ENCODE results near the gene GOLIM4.

Gene GOLIM4

DNA sequence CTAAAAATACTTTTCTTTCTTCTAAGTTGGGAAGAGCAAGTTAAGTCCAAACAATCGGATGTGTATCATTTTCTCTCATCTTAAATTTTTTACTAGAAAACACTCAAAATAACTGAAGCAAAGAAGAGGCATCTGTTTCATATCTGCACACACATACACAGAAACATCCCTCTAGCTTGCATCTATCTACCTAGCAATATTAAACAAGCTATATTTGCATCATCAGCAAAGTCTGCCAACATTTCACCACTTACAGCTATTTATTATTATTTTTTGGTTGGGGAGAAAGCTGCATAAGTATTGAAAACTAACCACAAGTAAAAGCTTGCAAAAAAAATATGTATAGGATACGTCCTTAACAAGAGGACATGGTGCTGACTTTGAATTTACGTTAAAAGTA, 1.9 kb downstream of the GOLIM4 start:
- Histone ChIP-seq H3K4me2 (ENCODE audit: low read length) (peak overlapping the region; percentile 93), H2AFZ (ENCODE audit: low read depth, low read length) (no peak overlapping the region), H3K27me3 (ENCODE audit: low read depth, low read length) (no peaks in the 10 kb centered on the region), H3K27ac (ENCODE audit: low read length) (no peak overlapping the region), H3K9me3 (ENCODE audit: insufficient read depth, low read length) (no peaks in the 10 kb centered on the region), H4K20me1 (ENCODE audit: insufficient read depth, low read length) (no peaks in the 10 kb centered on the region), H3K4me3 (ENCODE audit: low read length) (peak overlapping the region; percentile 89), H3K79me2 (ENCODE audit: low read length) (peaks cover 49% of the 10 kb centered on the region), H3K9ac (ENCODE audit: low read length) (peak overlapping the region; percentile 77), H3K4me1 (ENCODE audit: low read length) (peaks cover 25% of the 10 kb centered on the region), H3K36me3 (replicated peaks; ENCODE audit: low read depth, low read length) (no peaks in the 10 kb centered on the region)
- TF ChIP-seq, protein P1, sequence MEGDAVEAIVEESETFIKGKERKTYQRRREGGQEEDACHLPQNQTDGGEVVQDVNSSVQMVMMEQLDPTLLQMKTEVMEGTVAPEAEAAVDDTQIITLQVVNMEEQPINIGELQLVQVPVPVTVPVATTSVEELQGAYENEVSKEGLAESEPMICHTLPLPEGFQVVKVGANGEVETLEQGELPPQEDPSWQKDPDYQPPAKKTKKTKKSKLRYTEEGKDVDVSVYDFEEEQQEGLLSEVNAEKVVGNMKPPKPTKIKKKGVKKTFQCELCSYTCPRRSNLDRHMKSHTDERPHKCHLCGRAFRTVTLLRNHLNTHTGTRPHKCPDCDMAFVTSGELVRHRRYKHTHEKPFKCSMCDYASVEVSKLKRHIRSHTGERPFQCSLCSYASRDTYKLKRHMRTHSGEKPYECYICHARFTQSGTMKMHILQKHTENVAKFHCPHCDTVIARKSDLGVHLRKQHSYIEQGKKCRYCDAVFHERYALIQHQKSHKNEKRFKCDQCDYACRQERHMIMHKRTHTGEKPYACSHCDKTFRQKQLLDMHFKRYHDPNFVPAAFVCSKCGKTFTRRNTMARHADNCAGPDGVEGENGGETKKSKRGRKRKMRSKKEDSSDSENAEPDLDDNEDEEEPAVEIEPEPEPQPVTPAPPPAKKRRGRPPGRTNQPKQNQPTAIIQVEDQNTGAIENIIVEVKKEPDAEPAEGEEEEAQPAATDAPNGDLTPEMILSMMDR (IDR thresholded peaks at IDR 0.05; ENCODE audit: low read depth, low read length): no peak
- TF ChIP-seq EZH2phosphoT487 (IDR thresholded peaks at IDR 0.05; ENCODE audit: low read depth): no peak

DNA sequence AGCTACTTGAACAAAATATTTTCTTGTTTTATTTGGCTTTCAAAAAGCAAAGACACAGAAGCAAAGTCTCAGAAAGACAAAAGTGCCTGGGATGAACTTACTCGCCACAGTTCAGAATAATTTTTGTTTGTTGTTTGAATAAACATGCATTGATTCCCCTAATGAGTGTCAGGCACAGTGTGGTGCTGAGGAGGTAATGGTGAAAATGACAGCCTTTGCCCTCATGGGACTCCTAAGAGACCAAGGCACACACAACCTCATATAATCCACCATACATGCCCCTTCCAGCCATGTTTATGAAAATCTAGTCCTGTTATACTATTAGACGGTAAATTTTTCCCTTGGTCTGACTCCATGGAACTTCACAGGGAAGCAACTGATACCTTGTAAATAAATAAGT, 2.5 kb downstream of the GOLIM4 start:
- Histone ChIP-seq H3K9me3 (ENCODE audit: insufficient read depth, low read length) (no peaks in the 10 kb centered on the region), H4K20me1 (ENCODE audit: insufficient read depth, low read length) (no peaks in the 10 kb centered on the region), H3K4me1 (ENCODE audit: low read length) (peaks cover 31% of the 10 kb centered on the region), H3K36me3 (replicated peaks; ENCODE audit: low read depth, low read length) (no peaks in the 10 kb centered on the region), H3K4me2 (ENCODE audit: low read length) (peak overlapping the region; percentile 93), H3K9ac (ENCODE audit: low read length) (no peak overlapping the region), H3K27me3 (ENCODE audit: low read depth, low read length) (no peaks in the 10 kb centered on the region), H3K79me2 (ENCODE audit: low read length) (peaks cover 54% of the 10 kb centered on the region), H3K27ac (ENCODE audit: low read length) (no peak overlapping the region), H3K4me3 (ENCODE audit: low read length) (no peak overlapping the region), H2AFZ (ENCODE audit: low read depth, low read length) (no peak overlapping the region)
- TF ChIP-seq, protein P1 (IDR thresholded peaks at IDR 0.05; ENCODE audit: low read depth, low read length): no peak
- TF ChIP-seq EZH2phosphoT487 (IDR thresholded peaks at IDR 0.05; ENCODE audit: low read depth): no peak

DNA sequence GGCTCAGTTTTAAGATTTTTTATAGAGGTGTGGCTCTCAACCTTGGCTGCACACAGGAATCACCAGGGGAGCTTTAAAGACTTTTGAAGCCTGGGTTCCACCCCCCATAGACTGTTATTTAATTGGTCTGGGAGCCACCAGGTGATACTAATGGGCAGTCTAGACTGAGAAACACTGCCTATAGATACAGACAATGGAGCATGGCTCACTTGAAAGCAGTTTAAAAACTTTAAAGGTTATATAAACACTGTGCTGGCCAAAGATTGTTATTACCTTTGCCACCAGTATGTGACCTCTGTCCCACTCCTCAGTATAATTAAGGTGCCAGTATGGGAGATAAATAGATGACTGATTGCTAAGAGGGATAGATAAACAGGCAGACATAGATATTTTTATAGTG, 3.8 kb downstream of the GOLIM4 start:
- Histone ChIP-seq H3K9me3 (ENCODE audit: insufficient read depth, low read length) (no peaks in the 10 kb centered on the region), H3K4me2 (ENCODE audit: low read length) (no peak overlapping the region), H3K27me3 (ENCODE audit: low read depth, low read length) (no peaks in the 10 kb centered on the region), H3K4me3 (ENCODE audit: low read length) (no peak overlapping the region), H4K20me1 (ENCODE audit: insufficient read depth, low read length) (no peaks in the 10 kb centered on the region), H3K79me2 (ENCODE audit: low read length) (peaks cover 65% of the 10 kb centered on the region), H3K9ac (ENCODE audit: low read length) (no peak overlapping the region), H3K4me1 (ENCODE audit: low read length) (peaks cover 37% of the 10 kb centered on the region), H3K27ac (ENCODE audit: low read length) (no peak overlapping the region), H3K36me3 (replicated peaks; ENCODE audit: low read depth, low read length) (no peaks in the 10 kb centered on the region), H2AFZ (ENCODE audit: low read depth, low read length) (no peak overlapping the region)
- TF ChIP-seq, protein P1 (IDR thresholded peaks at IDR 0.05; ENCODE audit: low read depth, low read length): no peak
- TF ChIP-seq EZH2phosphoT487 (IDR thresholded peaks at IDR 0.05; ENCODE audit: low read depth): no peak

DNA sequence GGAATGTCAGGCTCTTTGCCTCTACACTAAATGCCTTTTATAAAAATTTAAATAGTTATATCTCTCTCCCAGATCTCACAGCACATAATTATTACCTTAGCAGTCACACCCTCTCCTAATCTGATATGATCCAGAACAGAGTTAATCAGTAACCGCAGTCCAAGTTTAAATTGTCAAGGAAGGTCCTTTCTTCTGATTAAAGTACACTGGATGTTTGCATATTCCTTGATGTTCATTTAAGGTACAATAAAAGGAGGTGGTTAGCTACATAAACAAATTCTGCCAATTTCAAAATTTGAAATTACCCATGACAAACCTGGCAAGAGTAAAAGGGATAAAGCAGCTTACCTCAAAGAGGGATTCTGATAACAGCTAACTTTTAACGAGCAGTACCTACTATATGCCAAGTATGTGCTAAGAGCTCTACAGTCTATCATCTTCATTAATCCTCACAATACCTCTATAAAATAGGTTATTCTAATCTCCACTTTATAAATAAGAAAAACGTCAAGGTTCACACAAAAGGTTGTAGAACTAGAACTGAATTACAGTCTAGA, 4.3 kb downstream of the GOLIM4 start:
- H3K36me3 ChIP-seq (replicated peaks; ENCODE audit: low read depth, low read length): no peaks in the 10 kb centered on the region
- H3K9me3 ChIP-seq (ENCODE audit: insufficient read depth, low read length): no peaks in the 10 kb centered on the region
- H3K79me2 ChIP-seq (ENCODE audit: low read length): peaks cover 71% of the 10 kb centered on the region
- peaks cover 36% of the 10 kb centered on the region for H3K4me1 ChIP-seq (ENCODE audit: low read length)
- no peak overlapping the region for H3K9ac ChIP-seq (ENCODE audit: low read length)
- no peak overlapping the region for H3K4me3 ChIP-seq (ENCODE audit: low read length)
- H4K20me1 ChIP-seq (ENCODE audit: insufficient read depth, low read length): no peaks in the 10 kb centered on the region
- H3K27ac ChIP-seq (ENCODE audit: low read length): no peak overlapping the region
- H3K4me2 ChIP-seq (ENCODE audit: low read length): no peak overlapping the region
- TF ChIP-seq, protein P1 (IDR thresholded peaks at IDR 0.05; ENCODE audit: low read depth, low read length): no peak
- TF ChIP-seq EZH2phosphoT487 (IDR thresholded peaks at IDR 0.05; ENCODE audit: low read depth): no peak
- H2AFZ ChIP-seq (ENCODE audit: low read depth, low read length): no peak overlapping the region
- no peaks in the 10 kb centered on the region for H3K27me3 ChIP-seq (ENCODE audit: low read depth, low read length)
